Hepatocyte (in vitro differentiated cells): ENCODE results near the gene ANKRD11.

Experiments used
- EZH2 ChIP-seq: fragments of 200-600 bp; sonication (generic); IDR thresholded peaks from 2 replicates; pipeline ENCODE4 v1.6.1; 2016; ENCODE audit warnings: antibody characterized with exemption, mild to moderate bottlenecking, borderline replicate concordance
- TF ChIP-seq, protein P1 (sequence below): fragments of 200-600 bp; sonication (generic); IDR thresholded peaks from 2 replicates; pipeline ENCODE4 v1.5.1; 2016; ENCODE audit warnings: antibody characterized with exemption, mild to moderate bottlenecking; ENCODE audit not compliant: poor library complexity

DNA sequence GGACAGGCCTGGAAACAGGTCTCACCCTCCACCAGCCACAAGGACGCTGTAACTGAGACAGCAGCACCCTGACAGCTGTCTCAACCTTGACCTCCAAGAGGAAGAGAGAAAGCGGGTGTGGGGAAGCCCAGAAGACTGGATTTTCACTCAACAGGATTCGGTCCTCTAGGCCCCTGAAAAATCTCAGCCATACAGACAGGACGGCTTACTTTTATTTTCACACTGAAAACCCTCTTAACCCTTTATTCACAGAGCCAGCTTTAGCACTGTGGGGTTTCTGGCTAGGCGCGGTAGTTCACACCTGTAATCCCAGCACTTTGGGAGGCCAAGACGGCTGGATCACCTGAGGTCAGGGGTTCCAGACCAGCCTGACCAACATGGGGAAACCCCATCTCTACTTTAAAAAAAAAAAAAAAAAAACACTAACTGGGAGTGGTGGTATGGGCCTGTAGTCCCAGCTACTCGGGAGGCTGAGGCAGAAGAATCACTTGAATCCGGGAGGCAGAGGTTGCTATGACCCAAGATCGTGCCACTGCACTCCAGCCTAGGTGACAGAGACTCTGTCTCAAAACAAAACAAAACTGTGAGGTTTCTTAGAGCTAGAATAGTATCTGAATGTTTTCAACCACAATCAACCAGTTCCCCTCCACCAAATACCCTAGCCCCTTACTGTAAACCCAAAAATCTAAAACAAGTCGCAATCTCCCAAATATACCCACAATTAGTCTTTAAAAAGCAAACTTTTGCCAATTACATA, 5.3 kb downstream of the ANKRD11 start:
- TF ChIP-seq, protein P1, sequence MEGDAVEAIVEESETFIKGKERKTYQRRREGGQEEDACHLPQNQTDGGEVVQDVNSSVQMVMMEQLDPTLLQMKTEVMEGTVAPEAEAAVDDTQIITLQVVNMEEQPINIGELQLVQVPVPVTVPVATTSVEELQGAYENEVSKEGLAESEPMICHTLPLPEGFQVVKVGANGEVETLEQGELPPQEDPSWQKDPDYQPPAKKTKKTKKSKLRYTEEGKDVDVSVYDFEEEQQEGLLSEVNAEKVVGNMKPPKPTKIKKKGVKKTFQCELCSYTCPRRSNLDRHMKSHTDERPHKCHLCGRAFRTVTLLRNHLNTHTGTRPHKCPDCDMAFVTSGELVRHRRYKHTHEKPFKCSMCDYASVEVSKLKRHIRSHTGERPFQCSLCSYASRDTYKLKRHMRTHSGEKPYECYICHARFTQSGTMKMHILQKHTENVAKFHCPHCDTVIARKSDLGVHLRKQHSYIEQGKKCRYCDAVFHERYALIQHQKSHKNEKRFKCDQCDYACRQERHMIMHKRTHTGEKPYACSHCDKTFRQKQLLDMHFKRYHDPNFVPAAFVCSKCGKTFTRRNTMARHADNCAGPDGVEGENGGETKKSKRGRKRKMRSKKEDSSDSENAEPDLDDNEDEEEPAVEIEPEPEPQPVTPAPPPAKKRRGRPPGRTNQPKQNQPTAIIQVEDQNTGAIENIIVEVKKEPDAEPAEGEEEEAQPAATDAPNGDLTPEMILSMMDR: no peak
- TF ChIP-seq EZH2: no peak
